Measurements from ENCODE around the gene EFHD1.

DNA sequence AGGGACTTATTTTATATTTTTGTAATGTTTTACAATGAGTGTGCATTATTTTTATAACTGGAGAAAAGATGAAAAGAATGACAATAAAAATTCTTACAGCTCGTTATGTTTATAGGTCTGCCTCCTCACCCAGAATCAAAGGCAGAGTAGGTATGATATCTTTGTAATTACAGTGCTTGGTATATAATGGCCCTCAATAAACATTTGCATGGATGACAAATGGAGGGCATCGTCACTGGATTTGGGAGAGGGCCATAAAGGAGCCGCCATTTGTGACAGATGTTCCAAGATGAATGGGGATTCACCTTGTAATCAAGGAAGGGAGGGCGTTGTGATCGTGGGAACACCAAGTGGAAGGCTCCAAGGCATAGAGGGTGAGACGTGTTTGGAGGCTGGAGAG, 41.1 kb downstream of the EFHD1 start:
- TF ChIP-seq, protein P1, sequence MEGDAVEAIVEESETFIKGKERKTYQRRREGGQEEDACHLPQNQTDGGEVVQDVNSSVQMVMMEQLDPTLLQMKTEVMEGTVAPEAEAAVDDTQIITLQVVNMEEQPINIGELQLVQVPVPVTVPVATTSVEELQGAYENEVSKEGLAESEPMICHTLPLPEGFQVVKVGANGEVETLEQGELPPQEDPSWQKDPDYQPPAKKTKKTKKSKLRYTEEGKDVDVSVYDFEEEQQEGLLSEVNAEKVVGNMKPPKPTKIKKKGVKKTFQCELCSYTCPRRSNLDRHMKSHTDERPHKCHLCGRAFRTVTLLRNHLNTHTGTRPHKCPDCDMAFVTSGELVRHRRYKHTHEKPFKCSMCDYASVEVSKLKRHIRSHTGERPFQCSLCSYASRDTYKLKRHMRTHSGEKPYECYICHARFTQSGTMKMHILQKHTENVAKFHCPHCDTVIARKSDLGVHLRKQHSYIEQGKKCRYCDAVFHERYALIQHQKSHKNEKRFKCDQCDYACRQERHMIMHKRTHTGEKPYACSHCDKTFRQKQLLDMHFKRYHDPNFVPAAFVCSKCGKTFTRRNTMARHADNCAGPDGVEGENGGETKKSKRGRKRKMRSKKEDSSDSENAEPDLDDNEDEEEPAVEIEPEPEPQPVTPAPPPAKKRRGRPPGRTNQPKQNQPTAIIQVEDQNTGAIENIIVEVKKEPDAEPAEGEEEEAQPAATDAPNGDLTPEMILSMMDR (IDR thresholded peaks at IDR 0.05), result no peak
- no peak for TF ChIP-seq POLR2A (IDR thresholded peaks at IDR 0.05)

Data from lower leg skin (tissue), 3 donors.